SK-N-SH (cell line): ENCODE measurements around the gene ZIC5. TPM values are rescaled to one million over a fixed set of nuclear protein-coding genes. Genes with fewer than 3 reads are reported as not detected.

Source experiments
- CTCF ChIA-PET: fragments of 300-600, 350-600 bp; formaldehyde crosslinking; extraction: SDS; loops from one replicate; lab custom pipeline; 2021; lab: Yijun Ruan, JAX
- POLR2A ChIA-PET: fragments of 350-600 bp; sonication (Branson Sonifier 250); formaldehyde crosslinking; extraction: SDS; loops from one replicate; lab custom pipeline; 2020; ENCODE audit warnings: antibody characterized with exemption, inconsistent platforms; lab: Yijun Ruan, JAX
- DNase-seq: peaks from one replicate; pipeline ENCODE4 v3.0.0; 2012
- H2AFZ ChIP-seq: fragments of 200-600 bp; sonication (generic); 2 replicates; pipeline ENCODE4 v1.8.1; 2016; ENCODE audit warnings: antibody characterized with exemption, mild to moderate bottlenecking, low read depth
- H3F3A ChIP-seq: fragments of 200-600 bp; sonication (generic); replicated peaks from 2 replicates; pipeline ENCODE3; 2016; ENCODE audit warnings: antibody characterized with exemption, mild to moderate bottlenecking; ENCODE audit not compliant: insufficient read depth
- H3K27ac ChIP-seq, 2 experiments: fragments of 200-500 bp in 1 of 2; fragments of 200-600 bp in 1 of 2; sonication (Bioruptor generic) in 1 of 2; sonication (generic), shearing (Covaris generic) in 1 of 2; 2 replicates each; pipeline versions ENCODE4 v1.5.1 to v1.6.1; 2014 to 2016; ENCODE audit warnings: low read depth in 2 of 2, inconsistent platforms in 1 of 2, low read length in 1 of 2, mild to moderate bottlenecking in 1 of 2, mixed read lengths in 1 of 2
- H3K27me3 ChIP-seq: fragments of 200-600 bp; sonication (generic), shearing (Covaris generic); 2 replicates; pipeline ENCODE4 v1.6.1; 2016; ENCODE audit warnings: mixed run types; ENCODE audit not compliant: insufficient read depth
- H3K36me3 ChIP-seq, 2 experiments: fragments of 200-500 bp in 1 of 2; fragments of 200-600 bp in 1 of 2; sonication (Bioruptor generic) in 1 of 2; sonication (generic) in 1 of 2; replicated peaks in 1 of 2; 2 replicates each; pipeline versions ENCODE3 to v1.5.1; 2014 to 2016; ENCODE audit warnings: low read length in 1 of 2, mild to moderate bottlenecking in 1 of 2; ENCODE audit not compliant: insufficient read depth in 2 of 2, control insufficient read depth in 1 of 2
- H3K4me1 ChIP-seq, 2 experiments: fragments of 200-500 bp in 1 of 2; fragments of 200-600 bp in 1 of 2; sonication (Bioruptor generic) in 1 of 2; sonication (generic), shearing (Covaris generic) in 1 of 2; 2 replicates each; pipeline versions ENCODE4 v1.5.1 to v1.6.1; 2014 to 2016; ENCODE audit warnings: low read depth in 1 of 2, low read length in 1 of 2, mixed run types in 1 of 2; ENCODE audit not compliant: insufficient read depth in 2 of 2, control insufficient read depth in 1 of 2
- H3K4me2 ChIP-seq: fragments of 200-600 bp; sonication (generic), shearing (Covaris generic); 2 replicates; pipeline ENCODE4 v1.6.1; 2017; ENCODE audit warnings: mixed run types
- H3K4me3 ChIP-seq, 2 experiments: fragments of 200-500 bp in 1 of 2; fragments of 200-600 bp in 1 of 2; sonication (Bioruptor generic) in 1 of 2; sonication (generic), shearing (Covaris generic) in 1 of 2; 2 replicates each; pipeline versions ENCODE4 v1.5.1 to v1.8.1; 2014 to 2016; ENCODE audit warnings: low read depth in 2 of 2, inconsistent platforms in 1 of 2, low read length in 1 of 2, mild to moderate bottlenecking in 1 of 2, mixed read lengths in 1 of 2, moderate library complexity in 1 of 2
- H3K79me2 ChIP-seq: fragments of 200-600 bp; sonication (generic); 2 replicates; pipeline ENCODE4 v1.8.1; 2017; ENCODE audit warnings: mild to moderate bottlenecking; ENCODE audit not compliant: insufficient read depth
- H3K9ac ChIP-seq: fragments of 200-600 bp; sonication (generic); 2 replicates; pipeline ENCODE4 v1.6.1; 2017; ENCODE audit warnings: mixed run types
- H3K9me2 ChIP-seq: fragments of 200-600 bp; sonication (generic); 2 replicates; pipeline ENCODE4 v1.6.1; 2017; ENCODE audit warnings: mixed run types
- H3K9me3 ChIP-seq: fragments of 200-600 bp; sonication (generic); 2 replicates; pipeline ENCODE4 v1.6.1; 2017; ENCODE audit warnings: mixed run types, mild to moderate bottlenecking, moderate library complexity
- H4K20me1 ChIP-seq: fragments of 200-600 bp; sonication (generic); 2 replicates; pipeline ENCODE4 v1.6.1; 2017; ENCODE audit warnings: mild to moderate bottlenecking, mixed run types; ENCODE audit not compliant: insufficient read depth
- CHD2 ChIP-seq: fragments of 150-350 bp; IDR thresholded peaks from 2 replicates; pipeline ENCODE4 v1.6.1; 2018; ENCODE audit warnings: low read length; ENCODE audit not compliant: partially characterized antibody
- CTCF ChIP-seq: fragments of 200-600 bp; sonication (generic); IDR thresholded peaks from 2 replicates; pipeline ENCODE4 v1.6.1; 2017; ENCODE audit warnings: antibody characterized with exemption, mild to moderate bottlenecking, moderate library complexity
- ELF1 ChIP-seq: IDR thresholded peaks from 2 replicates; pipeline ENCODE4 v1.4.0; 2012
- EZH2phosphoT487 ChIP-seq: fragments of 200-600 bp; sonication (generic); IDR thresholded peaks from 2 replicates; pipeline ENCODE4 v1.6.1; 2017; ENCODE audit warnings: low read depth, mixed run types, mild to moderate bottlenecking, antibody characterized with exemption, moderate library complexity, borderline replicate concordance
- FOXJ3 ChIP-seq: sonication (generic); formaldehyde crosslinking; IDR thresholded peaks from 2 replicates; pipeline ENCODE4 v1.5.1; 2020; ENCODE audit warnings: mild to moderate bottlenecking, missing genetic modification reagents
- FOXM1 ChIP-seq: IDR thresholded peaks from 2 replicates; pipeline ENCODE4 v1.4.0; 2012; ENCODE audit warnings: low read depth, mild to moderate bottlenecking
- GABPA ChIP-seq: IDR thresholded peaks from 2 replicates; pipeline ENCODE4 v1.4.0; 2012; ENCODE audit warnings: low read depth, mild to moderate bottlenecking
- GATA2 ChIP-seq: sonication (generic); formaldehyde crosslinking; IDR thresholded peaks from 2 replicates; pipeline ENCODE4 v1.5.0; 2020; ENCODE audit warnings: mild to moderate bottlenecking, missing genetic modification reagents
- JUND ChIP-seq: IDR thresholded peaks from 2 replicates; pipeline ENCODE4 v1.4.0; 2012
- MXI1 ChIP-seq: IDR thresholded peaks from 2 replicates; pipeline ENCODE4 v1.6.1; 2012; ENCODE audit warnings: mild to moderate bottlenecking, low read depth, low read length, improper control_type of control experiment
- PBX3 ChIP-seq: IDR thresholded peaks from 2 replicates; pipeline ENCODE4; 2012
- SIN3A ChIP-seq: IDR thresholded peaks from 2 replicates; pipeline ENCODE4 v1.6.1; 2012; ENCODE audit warnings: low read depth, mild to moderate bottlenecking, low read length, moderate library complexity, borderline replicate concordance
- SMC3 ChIP-seq: IDR thresholded peaks from 2 replicates; pipeline ENCODE4 v1.6.1; 2012; ENCODE audit warnings: low read depth, low read length, improper control_type of control experiment
- YY1 ChIP-seq: IDR thresholded peaks from 2 replicates; pipeline ENCODE4 v1.4.0; 2012; ENCODE audit warnings: low read depth, mild to moderate bottlenecking
- WGBS: methylation state at CpG from one replicate; pipeline ENCODE4 v1.1.6; 2017; ENCODE audit warnings: low lambda C conversion rate; 5-methylcytosine and 5-hydroxymethylcytosine counted together
- polyA plus RNA-seq, 3 experiments: library from polyadenylated mRNA; depleted of rRNA; stranded (reverse); fragments of >200 nt; gene quantifications; 2 replicates each; pipeline ENCODE4 v1.2.3, GENCODE V29; 2012
- TF ChIP-seq, protein P1 (sequence below): IDR thresholded peaks from 2 replicates; pipeline ENCODE4 v1.4.0; 2012; ENCODE audit warnings: low read depth
- TF ChIP-seq, protein P2 (sequence below): IDR thresholded peaks from 2 replicates; pipeline ENCODE4 v1.4.0; 2012; ENCODE audit warnings: low read depth, borderline replicate concordance
- TF ChIP-seq, protein P3 (sequence below): fragments of 150-350 bp; IDR thresholded peaks from 2 replicates; pipeline ENCODE4 v1.6.1; 2017; ENCODE audit warnings: antibody characterized with exemption, low read length, low read depth, borderline replicate concordance

The ZIC5 gene
- polyA plus RNA-seq (2012; rRNA removed), result not detected in 2 replicates
- not detected in 2 replicates for polyA plus RNA-seq (2012; cell fraction: cytosol; rRNA removed)
- polyA plus RNA-seq (2012; cell fraction: nucleus; rRNA removed), result not detected in 2 replicates

DNA sequence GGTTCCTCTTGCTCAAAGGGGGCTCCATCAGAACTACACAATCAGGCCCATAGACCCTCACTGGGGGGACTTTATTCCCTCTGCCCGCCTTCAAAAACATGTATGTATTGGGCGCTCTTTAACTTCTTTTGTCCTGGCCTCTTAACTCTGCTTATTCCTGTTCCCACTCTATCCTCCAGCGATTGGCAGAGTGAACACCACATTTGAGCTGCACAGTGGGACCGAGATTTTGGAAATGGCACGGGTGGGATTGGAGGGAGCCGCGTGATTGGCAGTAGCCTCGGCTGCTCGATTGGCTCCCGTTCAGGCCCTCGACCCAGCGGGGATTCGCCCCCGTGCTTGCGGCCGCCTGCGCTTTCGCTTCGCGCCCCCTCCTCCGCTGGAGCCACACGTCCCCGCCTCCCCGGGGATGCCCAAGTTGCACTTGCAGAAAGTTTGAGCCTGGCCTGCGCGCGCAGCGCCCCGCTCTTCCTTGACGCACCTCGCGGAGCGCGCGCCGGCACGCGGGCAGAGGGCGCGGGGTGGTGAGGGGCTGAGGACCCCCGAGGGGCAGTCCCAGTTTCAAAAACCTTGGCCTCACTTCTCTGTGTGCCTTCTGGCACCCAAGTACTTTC, at the start of gene ZIC5:
Gene ZIC5 (minus strand): TSS at position 192 of the 614 bp plus-strand sequence. CDS start 164 bp downstream, at position 28.
- DNase-seq, result peak; percentile 38
- POLR2A ChIA-PET, result no interaction called here
- peak; percentile 84; the same call in 1 of the 2 replicates for TF ChIP-seq EZH2phosphoT487
- no peak for TF ChIP-seq ELF1
- TF ChIP-seq, all 33 proteins: peak for 1

DNA sequence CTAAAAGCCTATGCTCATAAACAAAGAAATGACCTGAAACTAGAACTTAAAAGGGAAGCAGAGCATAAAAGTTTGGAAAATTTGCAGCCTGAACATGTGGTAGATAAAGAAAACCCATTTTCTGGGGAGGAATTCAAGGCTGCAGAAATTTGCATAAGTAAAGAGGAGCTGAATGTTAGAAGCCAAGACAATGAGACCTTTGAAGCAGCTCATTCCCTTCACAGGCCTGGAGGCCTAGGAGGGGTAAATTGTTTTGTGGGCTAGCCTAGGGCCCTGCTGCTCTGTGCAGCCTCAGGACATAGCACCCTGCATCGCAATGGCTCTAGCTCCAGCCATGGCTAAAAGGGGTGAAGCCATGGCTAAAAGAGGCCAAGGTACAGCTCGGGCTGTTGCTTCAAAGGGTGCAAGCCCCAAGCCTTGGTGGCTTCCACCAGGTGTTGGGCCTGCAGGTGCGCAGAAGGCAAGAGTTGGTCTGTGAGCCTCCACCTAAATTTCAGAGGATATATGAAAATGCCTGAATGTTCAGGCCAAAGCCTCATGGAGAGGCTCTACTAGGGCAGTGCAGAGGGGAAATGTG, 48.3 kb upstream of the ZIC5 start:
- no peaks in the 10 kb centered on the region for H3K4me1 ChIP-seq
- no peak overlapping the region for H3K4me2 ChIP-seq
- H3K4me3 ChIP-seq, result no peak overlapping the region
- no peaks in the 10 kb centered on the region for H3K9me2 ChIP-seq
- H3F3A ChIP-seq, result no peaks in the 10 kb centered on the region
- H3K79me2 ChIP-seq, result no peaks in the 10 kb centered on the region
- H3K27me3 ChIP-seq, result peaks cover 4% of the 10 kb centered on the region; the same call in 1 of the 2 replicates
- ChIA-PET POLR2A (no interaction called here), CTCF (interaction anchor here (0.7 to 1.5 kb wide), 2 partner anchors 362 to 969 kb away, joined by 3 read pairs; no protein-coding TSS in a partner anchor)
- no peak for DNase-seq
- H3K27ac ChIP-seq, result no peak overlapping the region
- WGBS, result 64% methylated on average over 2 of the region's 3 CpGs
- H2AFZ ChIP-seq, result no peak overlapping the region
- no peak overlapping the region for H3K9ac ChIP-seq
- TF ChIP-seq GABPA, result no peak
- TF ChIP-seq, protein P1, sequence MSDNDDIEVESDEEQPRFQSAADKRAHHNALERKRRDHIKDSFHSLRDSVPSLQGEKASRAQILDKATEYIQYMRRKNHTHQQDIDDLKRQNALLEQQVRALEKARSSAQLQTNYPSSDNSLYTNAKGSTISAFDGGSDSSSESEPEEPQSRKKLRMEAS, result no peak
- no peak for TF ChIP-seq MXI1
- no peak for TF ChIP-seq CTCF
- TF ChIP-seq SMC3, result no peak
- no peak for TF ChIP-seq CHD2
- TF ChIP-seq SIN3A, result no peak
- TF ChIP-seq YY1, result no peak
- TF ChIP-seq PBX3, result no peak
- TF ChIP-seq GATA2 (CRISPR knock-in tag), result no peak
- TF ChIP-seq, protein P2, sequence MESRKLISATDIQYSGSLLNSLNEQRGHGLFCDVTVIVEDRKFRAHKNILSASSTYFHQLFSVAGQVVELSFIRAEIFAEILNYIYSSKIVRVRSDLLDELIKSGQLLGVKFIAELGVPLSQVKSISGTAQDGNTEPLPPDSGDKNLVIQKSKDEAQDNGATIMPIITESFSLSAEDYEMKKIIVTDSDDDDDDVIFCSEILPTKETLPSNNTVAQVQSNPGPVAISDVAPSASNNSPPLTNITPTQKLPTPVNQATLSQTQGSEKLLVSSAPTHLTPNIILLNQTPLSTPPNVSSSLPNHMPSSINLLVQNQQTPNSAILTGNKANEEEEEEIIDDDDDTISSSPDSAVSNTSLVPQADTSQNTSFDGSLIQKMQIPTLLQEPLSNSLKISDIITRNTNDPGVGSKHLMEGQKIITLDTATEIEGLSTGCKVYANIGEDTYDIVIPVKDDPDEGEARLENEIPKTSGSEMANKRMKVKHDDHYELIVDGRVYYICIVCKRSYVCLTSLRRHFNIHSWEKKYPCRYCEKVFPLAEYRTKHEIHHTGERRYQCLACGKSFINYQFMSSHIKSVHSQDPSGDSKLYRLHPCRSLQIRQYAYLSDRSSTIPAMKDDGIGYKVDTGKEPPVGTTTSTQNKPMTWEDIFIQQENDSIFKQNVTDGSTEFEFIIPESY, result no peak
- TF ChIP-seq FOXJ3 (CRISPR knock-in tag), result no peak
- TF ChIP-seq FOXM1, result no peak
- no peak for TF ChIP-seq JUND
- no peak for TF ChIP-seq EZH2phosphoT487
- TF ChIP-seq, protein P3, sequence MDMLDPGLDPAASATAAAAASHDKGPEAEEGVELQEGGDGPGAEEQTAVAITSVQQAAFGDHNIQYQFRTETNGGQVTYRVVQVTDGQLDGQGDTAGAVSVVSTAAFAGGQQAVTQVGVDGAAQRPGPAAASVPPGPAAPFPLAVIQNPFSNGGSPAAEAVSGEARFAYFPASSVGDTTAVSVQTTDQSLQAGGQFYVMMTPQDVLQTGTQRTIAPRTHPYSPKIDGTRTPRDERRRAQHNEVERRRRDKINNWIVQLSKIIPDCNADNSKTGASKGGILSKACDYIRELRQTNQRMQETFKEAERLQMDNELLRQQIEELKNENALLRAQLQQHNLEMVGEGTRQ, result no peak
- no peaks in the 10 kb centered on the region for H4K20me1 ChIP-seq
- H3K9me3 ChIP-seq, result no peaks in the 10 kb centered on the region
- no peaks in the 10 kb centered on the region for H3K36me3 ChIP-seq

More for the DNA sequence above, at the start of gene ZIC5:
- 4% methylated on average over 20 of the region's 41 CpGs for WGBS
- no peaks in the 10 kb centered on the region for H3K36me3 ChIP-seq
- no peaks in the 10 kb centered on the region for H3F3A ChIP-seq
- H2AFZ ChIP-seq, result no peak within 1 kb of the TSS
- peaks cover 17% of the 10 kb centered on the region for H4K20me1 ChIP-seq
- H3K9me2 ChIP-seq, result no peaks in the 10 kb centered on the region
- no peaks in the 10 kb centered on the region for H3K79me2 ChIP-seq
- no peaks in the 10 kb centered on the region for H3K9me3 ChIP-seq
- H3K9ac ChIP-seq, result no peak within 1 kb of the TSS
- no peak within 1 kb of the TSS for H3K4me3 ChIP-seq
- peaks cover 91% of the 10 kb centered on the region for H3K27me3 ChIP-seq
- no peak within 1 kb of the TSS for H3K4me2 ChIP-seq
- CTCF ChIA-PET, result no interaction called here
- no peak within 1 kb of the TSS for H3K27ac ChIP-seq
- H3K4me1 ChIP-seq, result peaks cover 0 to 2% of the 10 kb centered on the region in 2 experiments; a peak in 1 of 4 replicates
